Measurements from ENCODE around the gene LRIT3. TPM values are rescaled to one million over a fixed set of nuclear protein-coding genes. Genes with fewer than 3 reads are reported as not detected.

Gene LRIT3
- total and polyA plus RNA-seq, 2 of the 4 experiments (the other 2 are of a cell fraction), result 0.02 TPM; not detected in 1

DNA sequence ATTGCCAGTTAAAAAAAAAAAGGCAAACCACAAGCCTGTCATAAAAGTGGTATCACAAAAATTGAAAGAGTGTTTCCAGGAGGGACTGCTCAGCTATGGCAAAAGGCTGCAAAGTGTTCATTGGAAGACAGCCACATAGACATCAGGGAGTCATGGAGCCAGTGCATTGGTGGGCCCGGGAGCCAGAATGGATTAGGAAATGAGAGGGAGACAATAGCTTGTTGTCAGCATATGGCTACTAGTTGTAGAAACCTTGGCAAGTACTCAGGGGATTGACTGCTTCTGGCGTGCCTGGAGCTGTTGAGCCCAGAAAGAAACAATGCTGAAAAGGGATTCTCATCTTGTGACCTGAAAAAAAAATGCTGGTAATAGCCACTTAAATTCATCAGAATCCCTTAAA is 27.3 kb upstream of the LRIT3 start:
- DNase-seq, result no peak
- CTCF ChIA-PET, result interaction anchor here (0.6 kb wide), 1 partner anchor 15 kb away, joined by 3 read pairs; no protein-coding TSS in a partner anchor

More for the DNA sequence above, 27.3 kb upstream of the LRIT3 start:
- Histone ChIP-seq H3K27me3 (ENCODE audit: control insufficient read depth, insufficient read depth, low read length) (no peaks in the 10 kb centered on the region), H4K20me1 (ENCODE audit: insufficient read depth, low read length) (no peaks in the 10 kb centered on the region), H4K91ac (ENCODE audit: insufficient read depth, low read depth, low read length) (no peak overlapping the region), H3K56ac (ENCODE audit: extremely low read depth, insufficient read depth, low read length) (no peak overlapping the region), H3K4me2 (ENCODE audit: low read depth, low read length) (no peak overlapping the region), H3K27ac (ENCODE audit: insufficient read depth, low read length) (no peak overlapping the region), H3K14ac (replicated peaks; ENCODE audit: low read depth, low read length) (no peak overlapping the region), H3K4me3 (ENCODE audit: insufficient read depth, low read depth, low read length) (no peak overlapping the region), H3K18ac (ENCODE audit: low read depth, low read length) (no peak overlapping the region), H3K23ac (ENCODE audit: low read depth, low read length) (no peak overlapping the region), H4K5ac (ENCODE audit: low read depth, low read length) (no peak overlapping the region), H3K4me1 (ENCODE audit: control insufficient read depth, insufficient read depth, low read length) (0 out of 2 replicates have a peak, but pooled peaks cover 1% of the 10 kb centered on the region), H3K9ac (ENCODE audit: low read depth, low read length) (no peak overlapping the region), H3K79me1 (ENCODE audit: low read depth in 1 of 2, low read length in 2 of 2) (peaks cover 20 to 29% of the 10 kb centered on the region in 2 experiments; a peak in 3 of 4 replicates), H3K36me3 (ENCODE audit: control insufficient read depth, insufficient read depth, low read length) (peaks cover 12% of the 10 kb centered on the region), H3K9me3 (ENCODE audit: control insufficient read depth, insufficient read depth, low read length) (no peaks in the 10 kb centered on the region), H3K9me1 (ENCODE audit: insufficient read depth, low read length) (no peaks in the 10 kb centered on the region), H2BK5ac (ENCODE audit: low read depth, low read length, poor library complexity, severe bottlenecking) (no peak overlapping the region), H4K8ac (ENCODE audit: low read depth in 2 of 2, low read length in 2 of 2) (no peak overlapping the region), H2BK15ac (ENCODE audit: low read depth, low read length) (no peak overlapping the region), H2AK9ac (replicated peaks; ENCODE audit: low read depth, low read length, poor library complexity) (no peak overlapping the region), H2BK20ac (ENCODE audit: low read depth, low read length) (no peak overlapping the region), H2AK5ac (ENCODE audit: low read depth, low read length) (no peak overlapping the region), H2AFZ (replicated peaks; ENCODE audit: low read length, poor library complexity) (no peak overlapping the region), H3K4ac (ENCODE audit: low read depth, low read length) (no peak overlapping the region), H2BK120ac (ENCODE audit: low read depth, low read length) (no peak overlapping the region)
- POLR2A ChIA-PET (ENCODE audit: unreplicated experiment), result no interaction called here
- in situ Hi-C loops (cut with MboI; ENCODE audit: low sequenced_read_pairs), result no loop called here
- TF ChIP-seq MAFK (IDR thresholded peaks at IDR 0.05; ENCODE audit: low read depth, low read length) (no peak), MAZ (IDR thresholded peaks at IDR 0.05; ENCODE audit: borderline replicate concordance, low read depth, low read length) (no peak), RCOR1 (IDR thresholded peaks at IDR 0.05; ENCODE audit: insufficient replicate concordance, low read length) (no peak)
- TF ChIP-seq, protein P1, sequence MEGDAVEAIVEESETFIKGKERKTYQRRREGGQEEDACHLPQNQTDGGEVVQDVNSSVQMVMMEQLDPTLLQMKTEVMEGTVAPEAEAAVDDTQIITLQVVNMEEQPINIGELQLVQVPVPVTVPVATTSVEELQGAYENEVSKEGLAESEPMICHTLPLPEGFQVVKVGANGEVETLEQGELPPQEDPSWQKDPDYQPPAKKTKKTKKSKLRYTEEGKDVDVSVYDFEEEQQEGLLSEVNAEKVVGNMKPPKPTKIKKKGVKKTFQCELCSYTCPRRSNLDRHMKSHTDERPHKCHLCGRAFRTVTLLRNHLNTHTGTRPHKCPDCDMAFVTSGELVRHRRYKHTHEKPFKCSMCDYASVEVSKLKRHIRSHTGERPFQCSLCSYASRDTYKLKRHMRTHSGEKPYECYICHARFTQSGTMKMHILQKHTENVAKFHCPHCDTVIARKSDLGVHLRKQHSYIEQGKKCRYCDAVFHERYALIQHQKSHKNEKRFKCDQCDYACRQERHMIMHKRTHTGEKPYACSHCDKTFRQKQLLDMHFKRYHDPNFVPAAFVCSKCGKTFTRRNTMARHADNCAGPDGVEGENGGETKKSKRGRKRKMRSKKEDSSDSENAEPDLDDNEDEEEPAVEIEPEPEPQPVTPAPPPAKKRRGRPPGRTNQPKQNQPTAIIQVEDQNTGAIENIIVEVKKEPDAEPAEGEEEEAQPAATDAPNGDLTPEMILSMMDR (conservative IDR thresholded peaks at IDR 0.05; ENCODE audit: low read depth, low read length), result no peak
- no peak for ATAC-seq (ENCODE audit: low read depth)
- dilution Hi-C loops (cut with HindIII; ENCODE audit: low sequenced_read_pairs, unreplicated experiment), result no loop called here
- intact Hi-C loops (cut with micrococcal nuclease), result loop anchor here (5.0 to 10.0 kb wide), 2 partner anchors 283 to 996 kb away; no protein-coding TSS in a partner anchor
- WGBS, 2 experiments (ENCODE audit: extremely low coverage in 2 of 2, insufficient read length in 1 of 2), result 83% methylated on average over 1 of the region's 2 CpGs; no CpG with 5 or more reads in 1 of the 2 experiments
- BruUV-seq (replicated peaks), result no TSS peak
